Duodenal mucosa (tissue), 2 donors: ENCODE data around the gene PYGM.

Experiments used
- H3K27ac ChIP-seq: one replicate; pipeline ENCODE4 v1.7.0; 2013; ENCODE audit warnings: low read depth, low read length
- H3K27me3 ChIP-seq, 2 donors: one replicate each; pipeline ENCODE4 v1.7.0; 2013; ENCODE audit warnings: low read length in 2 of 2, control low read depth in 1 of 2; ENCODE audit not compliant: insufficient read depth in 2 of 2, control insufficient read depth in 1 of 2
- H3K36me3 ChIP-seq, 2 donors: one replicate each; pipeline ENCODE4 v1.7.0; 2013; ENCODE audit warnings: low read length in 2 of 2, control low read depth in 1 of 2; ENCODE audit not compliant: insufficient read depth in 2 of 2, control insufficient read depth in 1 of 2
- H3K4me1 ChIP-seq, 2 donors: one replicate each; pipeline ENCODE4 v1.7.0; 2013; ENCODE audit warnings: low read length in 2 of 2, control low read depth in 1 of 2; ENCODE audit not compliant: insufficient read depth in 2 of 2, control insufficient read depth in 1 of 2
- H3K4me3 ChIP-seq, 2 donors: one replicate each; pipeline ENCODE4 v1.7.0; 2013; ENCODE audit warnings: low read length in 2 of 2, low read depth in 1 of 2
- H3K9ac ChIP-seq, 2 donors: one replicate each; pipeline ENCODE4 v1.7.0; 2013; ENCODE audit warnings: low read length in 2 of 2, low read depth in 1 of 2
- H3K9me3 ChIP-seq, 2 donors: one replicate each; pipeline ENCODE4 v1.7.0; 2013; ENCODE audit warnings: low read length in 2 of 2, control low read depth in 1 of 2; ENCODE audit not compliant: control insufficient read depth in 1 of 2

Gene PYGM

DNA sequence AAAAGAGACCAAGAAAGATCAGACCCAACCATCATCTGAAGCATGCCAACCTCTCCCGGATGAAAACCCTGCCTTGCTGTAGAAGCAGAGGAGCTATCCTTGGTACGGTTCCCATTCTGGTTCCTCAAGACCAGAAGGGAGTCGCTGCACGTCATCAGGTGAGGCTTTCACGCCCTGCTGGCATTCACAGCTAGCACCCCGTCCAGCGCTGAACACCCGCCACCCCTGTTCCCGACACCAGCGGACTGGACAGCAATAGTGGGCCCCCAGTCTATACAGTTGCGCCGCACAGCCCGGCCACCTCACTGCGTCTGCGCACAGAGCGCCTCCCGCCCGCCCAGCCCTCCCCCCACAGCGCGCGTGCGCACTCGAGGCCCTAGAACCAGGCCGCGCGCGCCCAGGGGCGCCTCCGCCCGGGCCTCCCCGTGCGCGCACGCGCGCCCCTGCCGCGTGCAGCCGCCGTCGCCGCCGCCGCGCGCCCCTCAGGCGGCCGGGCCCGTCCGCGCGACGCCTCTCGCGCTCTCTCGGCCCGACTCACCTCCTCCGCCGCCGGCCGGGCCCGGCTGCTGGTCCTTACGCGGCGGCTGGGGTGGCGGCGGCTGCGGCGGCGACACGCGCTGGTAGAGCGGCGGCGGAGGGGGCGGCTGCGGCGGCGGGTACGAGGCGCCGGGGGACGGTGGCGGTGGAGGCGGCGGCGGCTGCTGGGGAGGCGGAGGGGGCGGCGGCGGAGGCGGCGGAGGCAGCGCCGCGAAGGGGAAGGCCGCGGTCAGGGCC is 17.9 kb upstream of the PYGM start:
- peak overlapping the region; percentile 100 for H3K27ac ChIP-seq
- peaks cover 38 to 48% of the 10 kb centered on the region in 2 donors for H3K36me3 ChIP-seq
- no peaks in the 10 kb centered on the region for H3K27me3 ChIP-seq
- H3K9ac ChIP-seq: peak overlapping the region; percentile 75 to 98
- H3K4me3 ChIP-seq: peak overlapping the region; percentile 92 to 97
- no peaks in the 10 kb centered on the region for H3K9me3 ChIP-seq
- peaks cover 31 to 34% of the 10 kb centered on the region in 2 donors for H3K4me1 ChIP-seq

DNA sequence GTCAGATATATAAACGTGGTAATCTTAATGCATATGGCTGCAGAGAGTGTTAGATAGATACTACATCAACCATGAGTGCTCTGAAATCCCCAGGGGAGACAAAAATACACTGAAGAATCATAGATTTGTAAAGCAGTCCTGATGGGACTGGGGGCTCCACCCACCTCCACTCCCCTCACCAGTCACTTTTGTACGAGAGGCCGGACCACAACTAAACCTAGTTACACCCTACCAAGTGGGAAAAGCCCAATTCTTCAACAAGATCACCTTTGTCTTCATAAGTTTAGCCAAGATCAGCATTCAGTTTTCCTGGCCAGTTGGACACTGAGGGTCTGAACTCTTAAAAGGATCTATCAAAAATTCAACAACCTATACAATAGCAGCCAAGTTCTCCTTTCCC is 17.1 kb upstream of the PYGM start:
- H3K4me3 ChIP-seq: peak overlapping the region; percentile 92 to 97
- no peaks in the 10 kb centered on the region for H3K9me3 ChIP-seq
- peak overlapping the region; percentile 75 to 98 for H3K9ac ChIP-seq
- peaks cover 34 to 36% of the 10 kb centered on the region in 2 donors for H3K4me1 ChIP-seq
- peaks cover 45 to 56% of the 10 kb centered on the region in 2 donors for H3K36me3 ChIP-seq
- no peaks in the 10 kb centered on the region for H3K27me3 ChIP-seq
- H3K27ac ChIP-seq: no peak overlapping the region

DNA sequence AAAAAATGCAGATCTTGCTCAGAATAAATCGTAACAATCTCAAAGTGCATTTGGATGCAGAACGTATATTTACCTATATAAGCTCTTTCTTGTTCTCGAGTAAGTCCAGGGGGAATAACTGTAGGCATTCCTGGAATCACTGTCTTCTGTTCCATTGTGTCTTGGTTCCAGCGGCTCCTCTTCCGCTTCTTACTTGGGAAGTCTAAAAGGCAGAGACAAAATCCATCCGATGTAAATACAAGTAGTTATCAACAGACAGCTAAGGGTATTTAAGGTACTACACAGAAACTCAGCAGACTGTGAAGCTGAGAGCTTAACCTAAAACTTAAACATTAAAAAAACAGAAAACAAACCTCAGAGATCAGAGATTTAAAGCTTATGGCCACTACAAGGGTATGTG is 16.7 kb upstream of the PYGM start:
- no peaks in the 10 kb centered on the region for H3K9me3 ChIP-seq
- no peak overlapping the region for H3K27ac ChIP-seq
- peaks cover 49 to 60% of the 10 kb centered on the region in 2 donors for H3K36me3 ChIP-seq
- peak overlapping the region; percentile 75 to 98 for H3K9ac ChIP-seq
- H3K4me3 ChIP-seq: peak overlapping the region; percentile 92 to 97
- H3K27me3 ChIP-seq: no peaks in the 10 kb centered on the region
- H3K4me1 ChIP-seq: peaks cover 34 to 36% of the 10 kb centered on the region in 2 donors

DNA sequence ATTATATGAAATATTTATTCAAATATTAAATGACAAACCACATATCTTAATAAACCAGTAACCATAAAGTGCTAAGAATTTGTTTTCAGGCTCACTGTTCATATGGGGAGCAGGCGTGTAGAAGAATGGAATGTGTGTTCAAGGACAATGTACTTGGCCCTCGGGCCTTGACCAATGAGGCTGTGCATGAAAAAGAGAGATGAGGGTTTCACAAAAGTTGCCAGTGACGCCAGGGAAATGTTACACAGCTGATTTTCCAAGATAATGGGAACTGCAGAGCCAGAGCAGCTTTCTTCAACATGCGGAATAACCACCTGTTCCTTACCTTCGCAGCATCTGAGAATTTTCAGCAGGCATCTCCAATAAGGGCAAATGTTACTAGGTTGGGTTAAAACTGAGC is 14.4 kb upstream of the PYGM start:
- H3K36me3 ChIP-seq: peaks cover 72 to 83% of the 10 kb centered on the region in 2 donors
- no peak overlapping the region for H3K4me3 ChIP-seq
- no peak overlapping the region for H3K9ac ChIP-seq
- H3K27me3 ChIP-seq: no peaks in the 10 kb centered on the region
- H3K4me1 ChIP-seq: peaks cover 28 to 34% of the 10 kb centered on the region in 2 donors
- H3K27ac ChIP-seq: no peak overlapping the region
- no peaks in the 10 kb centered on the region for H3K9me3 ChIP-seq

DNA sequence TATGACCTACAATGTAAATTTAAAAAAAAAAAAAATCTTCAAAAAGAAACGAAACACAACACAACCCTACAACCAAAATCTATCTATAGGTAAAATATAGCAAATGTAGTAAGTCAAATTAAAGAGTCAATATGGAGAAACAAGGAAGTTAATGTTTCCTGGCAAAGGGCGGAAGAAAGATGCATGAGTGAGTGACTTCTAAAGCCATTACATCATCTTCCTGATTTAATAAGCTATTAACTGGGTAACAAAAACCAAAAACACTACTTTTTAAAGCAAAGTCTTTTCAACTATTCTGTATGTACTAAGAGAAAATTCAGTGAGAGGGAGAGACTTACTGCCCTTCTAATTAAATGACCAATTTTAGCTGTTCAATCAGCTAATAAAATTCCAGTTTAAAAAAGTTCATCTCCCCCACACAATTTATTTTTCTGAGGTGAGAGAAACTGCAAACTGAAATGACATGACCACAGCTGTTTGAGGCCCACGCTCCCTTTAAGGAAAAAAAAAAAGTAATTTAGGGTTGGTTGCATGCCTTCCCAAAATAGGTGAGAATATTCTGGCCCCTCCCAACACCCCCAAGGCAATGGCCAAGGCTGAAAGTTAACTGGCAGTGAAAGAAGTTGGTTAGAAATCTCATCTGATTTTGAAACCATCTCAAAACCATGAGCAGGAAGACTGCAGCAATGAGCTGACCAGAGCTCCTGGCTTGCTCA is 12.7 kb upstream of the PYGM start:
- Histone ChIP-seq H3K4me3 (no peak overlapping the region), H3K4me1 (peaks cover 28 to 34% of the 10 kb centered on the region in 2 donors), H3K36me3 (peaks cover 89 to 100% of the 10 kb centered on the region in 2 donors)

DNA sequence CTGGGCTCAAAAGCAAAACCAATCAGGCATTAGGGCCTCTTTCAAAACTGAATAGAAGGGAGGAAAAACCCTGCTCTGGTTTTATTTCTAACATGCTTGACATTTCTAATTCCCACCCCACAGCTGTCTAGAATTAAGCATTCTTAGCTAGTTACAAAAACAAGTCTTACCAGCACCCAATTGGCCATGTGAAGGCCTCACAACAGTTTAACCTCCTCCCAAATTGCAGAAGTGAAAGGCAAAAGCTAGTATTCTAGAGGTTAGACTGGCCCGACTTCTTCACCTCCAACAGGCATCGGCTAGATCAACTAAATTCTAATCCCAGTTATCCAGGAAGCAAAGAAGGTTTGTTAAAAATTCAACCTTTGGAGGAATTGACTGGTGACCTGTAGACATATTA is 12.1 kb upstream of the PYGM start:
- no peak overlapping the region for H3K4me3 ChIP-seq
- H3K36me3 ChIP-seq: peaks cover 92 to 100% of the 10 kb centered on the region in 2 donors
- no peaks in the 10 kb centered on the region for H3K9me3 ChIP-seq
- no peak overlapping the region for H3K9ac ChIP-seq
- no peak overlapping the region for H3K27ac ChIP-seq
- H3K27me3 ChIP-seq: no peaks in the 10 kb centered on the region
- peaks cover 22 to 30% of the 10 kb centered on the region in 2 donors for H3K4me1 ChIP-seq

More for the DNA sequence above, 12.7 kb upstream of the PYGM start:
- no peaks in the 10 kb centered on the region for H3K9me3 ChIP-seq
- H3K9ac ChIP-seq: no peak overlapping the region
- no peak overlapping the region for H3K27ac ChIP-seq
- H3K27me3 ChIP-seq: no peaks in the 10 kb centered on the region

DNA sequence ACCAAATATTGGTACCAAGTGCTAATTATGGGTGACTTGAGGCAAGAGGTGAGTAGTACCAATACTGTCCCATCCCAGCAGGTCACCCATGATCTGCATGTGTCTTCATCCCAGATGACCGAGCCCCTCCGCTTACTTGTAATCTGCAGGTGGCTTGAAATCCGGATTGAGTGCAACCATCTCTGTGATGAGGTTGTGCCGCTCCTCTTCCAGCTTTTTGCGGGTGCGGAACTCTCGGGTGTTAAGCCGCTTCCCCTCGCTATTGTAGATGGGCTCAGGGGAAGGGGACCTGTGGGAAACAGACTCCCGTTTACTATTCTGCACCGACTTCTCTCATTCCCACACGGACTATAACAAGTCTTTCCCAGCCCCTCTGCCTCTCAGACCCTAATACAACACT is 10.3 kb upstream of the PYGM start:
- no peak overlapping the region for H3K9ac ChIP-seq
- peaks cover 10 to 15% of the 10 kb centered on the region in 2 donors for H3K4me1 ChIP-seq
- H3K27ac ChIP-seq: no peak overlapping the region
- no peaks in the 10 kb centered on the region for H3K27me3 ChIP-seq
- peaks cover 80 to 95% of the 10 kb centered on the region in 2 donors for H3K36me3 ChIP-seq
- no peak overlapping the region for H3K4me3 ChIP-seq
- H3K9me3 ChIP-seq: no peaks in the 10 kb centered on the region

DNA sequence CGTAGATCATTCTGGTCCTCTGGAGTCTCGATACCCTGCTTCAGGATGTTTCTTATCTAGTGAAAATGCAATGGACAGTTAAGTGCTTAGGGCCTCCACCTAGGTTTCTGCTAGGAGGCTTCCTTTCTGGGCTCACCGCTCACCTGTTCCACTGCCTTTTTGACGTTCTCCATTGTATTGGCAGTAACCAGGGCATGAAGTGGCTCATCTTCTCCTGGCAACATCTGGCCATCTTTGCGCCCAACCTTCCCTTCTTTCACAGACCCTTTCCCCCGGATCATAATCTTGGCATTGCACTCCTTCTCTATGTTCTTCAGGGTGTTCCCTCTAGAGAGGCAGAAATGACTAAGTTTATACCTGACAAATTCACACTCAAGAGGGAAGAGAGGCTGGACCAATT is 9.5 kb upstream of the PYGM start:
- H3K4me3 ChIP-seq: no peak overlapping the region
- H3K36me3 ChIP-seq: peaks cover 83 to 95% of the 10 kb centered on the region in 2 donors
- no peaks in the 10 kb centered on the region for H3K27me3 ChIP-seq
- no peaks in the 10 kb centered on the region for H3K9me3 ChIP-seq
- no peak overlapping the region for H3K9ac ChIP-seq
- H3K4me1 ChIP-seq: peaks cover 12 to 17% of the 10 kb centered on the region in 2 donors
- no peak overlapping the region for H3K27ac ChIP-seq

DNA sequence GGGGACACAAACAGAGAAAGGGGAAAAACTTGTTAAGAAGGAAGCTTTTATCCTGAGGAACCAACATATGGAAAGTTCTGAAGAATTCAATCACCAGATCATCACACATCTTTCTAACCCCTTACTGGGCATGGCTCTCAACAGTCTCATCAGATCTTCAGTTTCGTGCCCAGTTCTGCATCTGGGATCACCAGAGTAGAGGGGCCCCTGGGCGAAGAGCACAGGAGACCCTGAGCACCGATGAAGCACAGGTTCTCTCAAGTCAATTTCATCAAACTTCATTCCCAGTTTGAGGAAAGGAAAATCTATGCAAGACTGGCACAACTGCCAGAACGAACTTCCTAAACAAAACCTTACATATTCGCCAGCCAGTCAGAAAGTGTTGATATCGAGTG is 8.5 kb upstream of the PYGM start:
- Histone ChIP-seq H3K36me3 (peaks cover 81 to 95% of the 10 kb centered on the region in 2 donors), H3K9me3 (no peaks in the 10 kb centered on the region), H3K27ac (no peak overlapping the region), H3K9ac (no peak overlapping the region), H3K4me1 (peaks cover 9 to 16% of the 10 kb centered on the region in 2 donors), H3K27me3 (no peaks in the 10 kb centered on the region), H3K4me3 (no peak overlapping the region)
